ENCODE measurements around the gene PA2G4. TPM values are rescaled to one million over a fixed set of nuclear protein-coding genes. Genes with fewer than 3 reads are reported as not detected.
A peak's percentile ranks its signal among the peaks of the same experiment; 100 is the strongest.

PA2G4 gene
- total and polyA plus RNA-seq, 7 donors = 75.3 to 258 (median 115) TPM

GRCh38 chr12:56107242-56107641 is 2.9 kb downstream of the PA2G4 start:
- WGBS, 3 donors = 93 to 96% (median 94%) methylated on average over 3 of the region's 3 CpGs
- H3K4me1 ChIP-seq = peaks cover 20% of the 10 kb centered on the region
- ATAC-seq (no peak), DNase-seq (no peak)
- peaks cover 26 to 63% of the 10 kb centered on the region in 2 donors for H3K36me3 ChIP-seq (ENCODE audit: insufficient read depth in 1 of 2, low read depth in 1 of 2)
- TF ChIP-seq, protein P1, sequence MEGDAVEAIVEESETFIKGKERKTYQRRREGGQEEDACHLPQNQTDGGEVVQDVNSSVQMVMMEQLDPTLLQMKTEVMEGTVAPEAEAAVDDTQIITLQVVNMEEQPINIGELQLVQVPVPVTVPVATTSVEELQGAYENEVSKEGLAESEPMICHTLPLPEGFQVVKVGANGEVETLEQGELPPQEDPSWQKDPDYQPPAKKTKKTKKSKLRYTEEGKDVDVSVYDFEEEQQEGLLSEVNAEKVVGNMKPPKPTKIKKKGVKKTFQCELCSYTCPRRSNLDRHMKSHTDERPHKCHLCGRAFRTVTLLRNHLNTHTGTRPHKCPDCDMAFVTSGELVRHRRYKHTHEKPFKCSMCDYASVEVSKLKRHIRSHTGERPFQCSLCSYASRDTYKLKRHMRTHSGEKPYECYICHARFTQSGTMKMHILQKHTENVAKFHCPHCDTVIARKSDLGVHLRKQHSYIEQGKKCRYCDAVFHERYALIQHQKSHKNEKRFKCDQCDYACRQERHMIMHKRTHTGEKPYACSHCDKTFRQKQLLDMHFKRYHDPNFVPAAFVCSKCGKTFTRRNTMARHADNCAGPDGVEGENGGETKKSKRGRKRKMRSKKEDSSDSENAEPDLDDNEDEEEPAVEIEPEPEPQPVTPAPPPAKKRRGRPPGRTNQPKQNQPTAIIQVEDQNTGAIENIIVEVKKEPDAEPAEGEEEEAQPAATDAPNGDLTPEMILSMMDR (IDR thresholded peaks at IDR 0.05) = no peak
- intact Hi-C loops (cut with DNase I) = loop anchor here (10.0 kb wide), 2 partner anchors 102 to 112 kb away; partner anchors contain the start of gene SUOX (in 1 of the 2)
- no peak overlapping the region for H3K27ac ChIP-seq
- H3K27me3 ChIP-seq (ENCODE audit: insufficient read depth in 3 of 3, low read length in 2 of 3) = no peaks in the 10 kb centered on the region
- no peaks in the 10 kb centered on the region for H3K9me3 ChIP-seq
- no peak overlapping the region for H3K4me3 ChIP-seq

DNA sequence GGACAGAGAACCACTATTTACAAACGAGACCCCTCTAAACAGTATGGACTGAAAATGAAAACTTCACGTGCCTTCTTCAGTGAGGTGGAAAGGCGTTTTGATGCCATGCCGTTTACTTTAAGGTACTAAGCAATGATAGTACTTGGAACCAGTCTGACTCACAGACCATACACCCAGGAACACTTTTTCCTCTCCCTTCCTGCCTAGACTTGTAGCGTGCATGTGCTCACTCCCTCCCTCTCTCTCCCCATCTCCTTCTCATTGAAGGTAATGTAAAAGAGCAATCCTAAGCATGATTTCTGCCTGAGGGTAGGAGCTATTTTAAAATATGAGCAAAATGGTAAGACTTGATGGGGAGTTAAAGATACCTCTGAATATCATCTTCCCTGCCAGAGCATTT is 6.2 kb downstream of the PA2G4 start:
- H3K9me3 ChIP-seq = no peaks in the 10 kb centered on the region
- no peak overlapping the region for H3K4me3 ChIP-seq
- WGBS, 3 donors = 90 to 94% (median 90%) methylated on average over 5 of the region's 5 CpGs
- peaks cover 14% of the 10 kb centered on the region for H3K4me1 ChIP-seq
- ATAC-seq (no peak), DNase-seq (no peak)
- no peaks in the 10 kb centered on the region for H3K27me3 ChIP-seq (ENCODE audit: insufficient read depth in 3 of 3, low read length in 2 of 3)
- TF ChIP-seq, protein P1 (IDR thresholded peaks at IDR 0.05) = no peak
- peaks cover 26 to 82% of the 10 kb centered on the region in 2 donors for H3K36me3 ChIP-seq (ENCODE audit: insufficient read depth in 1 of 2, low read depth in 1 of 2)
- H3K27ac ChIP-seq = no peak overlapping the region
- intact Hi-C loops (cut with DNase I) = no loop called here

- Histone ChIP-seq H3K4me3 (no peak overlapping the region), H3K27me3 (ENCODE audit: insufficient read depth in 3 of 3, low read length in 2 of 3) (no peaks in the 10 kb centered on the region), H3K9me3 (no peaks in the 10 kb centered on the region), H3K27ac (no peak overlapping the region), H3K4me1 (peaks cover 10% of the 10 kb centered on the region), H3K36me3 (ENCODE audit: insufficient read depth in 1 of 2, low read depth in 1 of 2) (peaks cover 8 to 55% of the 10 kb centered on the region in 2 donors)
- no peak for DNase-seq
- WGBS, 3 donors = 90 to 93% (median 92%) methylated on average over 1 of the region's 1 CpG
- intact Hi-C loops (cut with DNase I) = no loop called here
- TF ChIP-seq, protein P1 (IDR thresholded peaks at IDR 0.05) = no peak
- ATAC-seq = no peak
Observed at GRCh38 chr12:56114084-56114483, 9.7 kb downstream of the PA2G4 start.

GRCh38 chr12:56115329-56115728 is 11.0 kb downstream of the PA2G4 start:
- H3K9me3 ChIP-seq = no peaks in the 10 kb centered on the region
- TF ChIP-seq, protein P1 (IDR thresholded peaks at IDR 0.05) = no peak
- 33 to 41% (median 41%) methylated on average over 10 of the region's 10 CpGs for WGBS, 3 donors
- peak overlapping the region; percentile 81 for H3K4me3 ChIP-seq
- peaks cover 3 to 45% of the 10 kb centered on the region in 2 donors for H3K36me3 ChIP-seq (ENCODE audit: insufficient read depth in 1 of 2, low read depth in 1 of 2)
- ATAC-seq = no peak
- no peaks in the 10 kb centered on the region for H3K27me3 ChIP-seq (ENCODE audit: insufficient read depth in 3 of 3, low read length in 2 of 3)
- intact Hi-C loops (cut with DNase I) = loop anchor here in 1 of 2 donors (5.0 kb wide), 1 partner anchor 107 kb away; the partner anchor contains the start of genes NABP2 and RNF41
- DNase-seq = peak in 1 of 2 donors; percentile 59
- peak overlapping the region; percentile 95 for H3K27ac ChIP-seq
- H3K4me1 ChIP-seq = peaks cover 21% of the 10 kb centered on the region

Measured in psoas muscle (tissue), 8 donors.